Measurements from ENCODE around the gene ANGEL1. TPM values are rescaled to one million over a fixed set of nuclear protein-coding genes. Genes with fewer than 3 reads are reported as not detected.
A peak's percentile ranks its signal among the peaks of the same experiment; 100 is the strongest.

ANGEL1 gene
- total and polyA plus RNA-seq, 2 of the 13 experiments (the other 11 are each of a cell fraction or from before 2014, with no cell fraction given) = 14.3 to 20.1 TPM

- peak; percentile 29; the same call in 1 of the 2 replicates for TF ChIP-seq PATZ1 (CRISPR knock-in tag; IDR thresholded peaks at IDR 0.05)
- peak; percentile 46 for TF ChIP-seq GABPB1 (CRISPR knock-in tag; IDR thresholded peaks at IDR 0.05)
- TF ChIP-seq ZNF605 (CRISPR knock-in tag; IDR thresholded peaks at IDR 0.05) = 0 out of 2 replicates have a peak, but pooled peaks have one; percentile 31
- TF ChIP-seq ETV5 (CRISPR knock-in tag; IDR thresholded peaks at IDR 0.05; ENCODE audit: borderline replicate concordance) = peak; percentile 49; the same call in 1 of the 2 replicates
- 0 out of 2 replicates have a peak, but pooled peaks have one; percentile 16 for TF ChIP-seq ONECUT2 (CRISPR knock-in tag; IDR thresholded peaks at IDR 0.05)
- TF ChIP-seq ZNF230 (CRISPR knock-in tag; IDR thresholded peaks at IDR 0.05) = no peak
- no peak for TF ChIP-seq E2F1 (CRISPR knock-in tag; IDR thresholded peaks at IDR 0.05)
- TF ChIP-seq ZSCAN21 (CRISPR knock-in tag; IDR thresholded peaks at IDR 0.05; ENCODE audit: borderline replicate concordance) = no peak
These were observed 40.1 kb downstream of the ANGEL1 start (continued) for GRCh38 chr14:76772300-76773187.

Measured in HepG2 (cell line).